K562 (cell line): ENCODE measurements around the gene LLGL1. TPM values are rescaled to one million over a fixed set of nuclear protein-coding genes. Genes with fewer than 3 reads are reported as not detected.
A peak's percentile ranks its signal among the peaks of the same experiment; 100 is the strongest.

Source experiments
- ATF1 ChIP-seq, 2 experiments: fragments of 450-650 bp in 1 of 2; IDR thresholded peaks; 2 replicates each; pipeline ENCODE4 v1.6.1; 2016; ENCODE audit warnings: missing compliant biosample characterization in 1 of 2, missing genetic modification characterization in 1 of 2
- CBX3 ChIP-seq, 2 experiments: IDR thresholded peaks; 1 replicate in 1 of 2; 2 replicates in 1 of 2; pipeline ENCODE4 v1.6.1; 2012; ENCODE audit warnings: inconsistent platforms in 2 of 2, low read length in 2 of 2, borderline replicate concordance in 1 of 2, control low read depth in 1 of 2
- CTCF ChIP-seq, 3 experiments: IDR thresholded peaks in 2 of 3; conservative IDR thresholded peaks in 1 of 3; 2 replicates each; pipeline ENCODE4 v1.5.1; 2011 to 2012; ENCODE audit warnings: low read length in 3 of 3, mild to moderate bottlenecking in 3 of 3, control low read depth in 2 of 3, improper control_type of control experiment in 1 of 3, inconsistent platforms in 1 of 3, low read depth in 1 of 3, mixed read lengths in 1 of 3, moderate library complexity in 1 of 3; ENCODE audit not compliant: insufficient read depth in 2 of 3
- E2F3 ChIP-seq: fragments of 250-450 bp; sonication (Bioruptor Pico); IDR thresholded peaks from 2 replicates; pipeline ENCODE4 v1.4.0; 2020; ENCODE audit warnings: mild to moderate bottlenecking
- GTF2F1 ChIP-seq: IDR thresholded peaks from 2 replicates; pipeline ENCODE4 v1.6.1; 2011; ENCODE audit warnings: low read depth, low read length, improper control_type of control experiment
- GTF3C2 ChIP-seq: IDR thresholded peaks from 3 replicates; pipeline ENCODE4 v1.6.1; 2011; ENCODE audit warnings: borderline replicate concordance, mild to moderate bottlenecking, moderate library complexity; ENCODE audit not compliant: insufficient read length; ENCODE audit errors: extremely low read depth
- HINFP ChIP-seq: fragments of 450-650 bp; conservative IDR thresholded peaks from 2 replicates; pipeline ENCODE4 v1.6.1; 2016; ENCODE audit warnings: missing genetic modification characterization, low read depth, mild to moderate bottlenecking, control low read depth, missing compliant biosample characterization
- MAX ChIP-seq: sonication (generic); formaldehyde crosslinking; IDR thresholded peaks from 2 replicates; pipeline ENCODE4 v1.9.0; 2022; ENCODE audit warnings: mild to moderate bottlenecking, missing genetic modification reagents
- NRF1 ChIP-seq, 2 experiments: fragments of 450-650 bp; IDR thresholded peaks in 1 of 2; conservative IDR thresholded peaks in 1 of 2; 2 replicates each; pipeline ENCODE4 v1.6.1; 2014; ENCODE audit warnings: mild to moderate bottlenecking in 2 of 2
- PHTF2 ChIP-seq: fragments of 250-450 bp; sonication (Bioruptor Pico); IDR thresholded peaks from 2 replicates; pipeline ENCODE4 v1.5.0; 2021; ENCODE audit warnings: mild to moderate bottlenecking
- POLR2A ChIP-seq: fragments of 450-650 bp; conservative IDR thresholded peaks from 2 replicates; pipeline ENCODE4 v1.6.1; 2016
- SNRNP70 ChIP-seq: fragments of 200-400 bp; formaldehyde crosslinking; optimal IDR thresholded peaks from 2 replicates; pipeline ENCODE3; 2017; ENCODE audit warnings: low read depth, low read length
- TFAP4 ChIP-seq: sonication (generic); formaldehyde crosslinking; IDR thresholded peaks from 2 replicates; pipeline ENCODE4 v1.8.0; 2022; ENCODE audit warnings: missing genetic modification reagents, mild to moderate bottlenecking, moderate library complexity, borderline replicate concordance
- VEZF1 ChIP-seq: fragments of 200-800 bp; sonication (Bioruptor generic); IDR thresholded peaks from 2 replicates; pipeline ENCODE4 v1.6.1; 2017; ENCODE audit warnings: missing genetic modification characterization, missing compliant biosample characterization
- ZFP91 ChIP-seq: sonication (generic); formaldehyde crosslinking; IDR thresholded peaks from 2 replicates; pipeline ENCODE4 v1.8.0; 2022; ENCODE audit warnings: mild to moderate bottlenecking, missing genetic modification reagents
- ZNF143 ChIP-seq: sonication (generic); formaldehyde crosslinking; IDR thresholded peaks from 2 replicates; pipeline ENCODE4 v1.9.0; 2022; ENCODE audit warnings: mild to moderate bottlenecking, missing genetic modification reagents
- ZNF830 ChIP-seq: fragments of 250-450 bp; sonication (Bioruptor Pico); IDR thresholded peaks from 2 replicates; pipeline ENCODE4 v1.5.0; 2021; ENCODE audit warnings: mild to moderate bottlenecking
- polyA plus RNA-seq, 8 experiments: library from polyadenylated mRNA; depleted of rRNA in 4 of 8; stranded (reverse) in 5 of 8; unstranded in 3 of 8; fragments of >200 nt; fragmentation: Nextera tagmentation in 2 of 8; fragmentation: Illumina TruSeq in 1 of 8; extraction: Ambion mirVana in 2 of 8; extraction: Trizol in 1 of 8; gene quantifications; 2 replicates each; pipeline versions ENCODE4 v1.2.1 to v1.2.3, GENCODE V29; 2011 to 2014; ENCODE audit warnings: inconsistent platforms in 1 of 8, missing spikeins in 1 of 8
- total RNA-seq, 7 experiments: library from RNA; depleted of rRNA in 6 of 7; stranded (reverse); fragments of >200 nt in 6 of 7; fragmentation: Illumina TruSeq in 2 of 7; extraction: Trizol in 2 of 7; gene quantifications; 2 replicates each; pipeline versions ENCODE4 v1.2.1 to v1.2.3, GENCODE V29; 2011 to 2021; ENCODE audit warnings: low replicate concordance in 1 of 7

Gene LLGL1
- total and polyA plus RNA-seq, 9 of the 15 experiments (the other 6 are each of a cell fraction or from before 2014, with no cell fraction given), result 0.11 to 12.9 (median 5.3) TPM; not detected in 1

GRCh38 chr17:18257982-18258355 lies 32.5 kb downstream of the LLGL1 start (continued):
- TF ChIP-seq ZNF143 (CRISPR knock-in tag) (no peak), SNRNP70 (no peak), GTF3C2 (no peak), CTCF (IDR thresholded peaks at IDR 0.05 in 2 of 3, conservative IDR thresholded peaks at IDR 0.05 in 1 of 3; ENCODE audit: insufficient read depth in 2 of 3, low read depth in 1 of 3, low read length in 3 of 3) (no peak), MAX (CRISPR knock-in tag) (no peak), GTF2F1 (no peak), TFAP4 (CRISPR knock-in tag) (peak; percentile 30; the same call in 1 of the 2 replicates), VEZF1 (no peak), ZNF830 (CRISPR knock-in tag) (no peak), HINFP (tag) (no peak), E2F3 (CRISPR knock-in tag) (no peak), ZFP91 (CRISPR knock-in tag) (no peak), POLR2A (peak; percentile 49; the same call in 1 of the 2 replicates), ATF1 (CRISPR knock-in tag; IDR thresholded peaks at IDR 0.05) (no peak), ATF1 (tag; IDR thresholded peaks at IDR 0.05) (no peak), NRF1 (conservative IDR thresholded peaks at IDR 0.05 in 1 of 2, IDR thresholded peaks at IDR 0.05 in 1 of 2) (peak in 1 of 2 experiments; percentile 10; a peak in 1 of 4 replicates), CBX3 (IDR thresholded peaks at IDR 0.05; ENCODE audit: borderline replicate concordance in 1 of 2, low read length in 2 of 2) (no peak), PHTF2 (CRISPR knock-in tag) (no peak)
